Measurements from ENCODE around the gene PCDHGA5.
A peak's percentile ranks its signal among the peaks of the same experiment; 100 is the strongest.
"Not testable (repeated sequence)": the region's sequence is repeated elsewhere in the genome, so short reads cannot be mapped to it uniquely, and the experiment has no call there.

The PCDHGA5 gene

DNA sequence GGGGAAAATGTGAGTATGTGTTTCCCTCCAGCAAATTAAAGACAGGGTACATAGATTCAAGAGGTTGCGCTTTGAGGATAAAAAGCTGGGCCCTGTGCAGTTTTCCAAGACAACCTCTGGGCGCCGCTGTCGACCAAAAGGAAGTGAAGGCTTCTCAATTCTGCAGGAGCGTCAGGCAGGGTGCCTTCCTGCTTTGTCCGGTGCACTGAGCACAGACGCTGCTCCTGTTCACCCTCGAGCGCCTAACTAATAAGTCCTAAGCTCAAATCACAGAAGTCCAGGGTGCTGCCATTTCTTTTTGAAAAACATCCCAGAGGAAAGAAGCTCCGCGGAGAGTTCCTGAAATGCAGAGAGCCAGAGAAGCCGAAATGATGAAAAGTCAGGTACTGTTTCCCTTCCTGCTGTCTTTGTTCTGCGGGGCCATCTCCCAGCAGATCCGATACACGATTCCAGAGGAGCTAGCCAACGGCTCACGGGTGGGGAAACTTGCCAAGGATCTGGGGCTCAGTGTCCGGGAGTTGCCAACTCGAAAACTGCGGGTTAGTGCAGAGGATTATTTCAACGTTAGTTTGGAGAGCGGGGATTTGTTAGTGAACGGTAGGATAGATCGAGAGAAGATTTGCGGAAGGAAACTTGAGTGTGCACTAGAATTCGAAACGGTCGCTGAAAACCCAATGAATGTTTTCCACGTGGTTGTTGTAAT is 13.9 kb upstream of the PCDHGA5 start, which contains the start of gene PCDHGB1:
Gene PCDHGB1, plus strand, starts transcription at position 183 of the 703 bp plus-strand sequence. Its CDS starts 162 bp downstream, at position 345.
- FAIRE-seq = no peak
- DNase-seq (ENCODE audit: extremely low spot score, insufficient read length, low read depth) = no peak

DNA sequence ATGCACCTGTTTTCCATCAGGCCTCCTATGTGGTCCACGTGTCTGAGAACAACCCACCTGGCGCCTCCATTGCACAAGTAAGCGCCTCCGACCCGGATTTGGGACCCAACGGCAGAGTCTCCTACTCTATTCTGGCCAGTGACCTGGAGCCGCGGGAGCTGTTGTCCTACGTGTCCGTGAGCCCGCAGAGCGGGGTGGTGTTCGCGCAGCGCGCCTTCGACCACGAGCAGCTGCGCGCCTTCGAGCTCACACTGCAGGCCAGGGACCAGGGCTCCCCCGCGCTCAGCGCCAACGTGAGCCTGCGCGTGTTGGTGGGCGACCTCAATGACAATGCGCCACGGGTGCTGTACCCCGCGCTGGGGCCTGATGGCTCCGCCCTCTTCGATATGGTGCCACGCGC is 12.4 kb upstream of the PCDHGA5 start:
- no peak for DNase-seq (ENCODE audit: extremely low spot score, insufficient read length, low read depth)
- FAIRE-seq = no peak

DNA sequence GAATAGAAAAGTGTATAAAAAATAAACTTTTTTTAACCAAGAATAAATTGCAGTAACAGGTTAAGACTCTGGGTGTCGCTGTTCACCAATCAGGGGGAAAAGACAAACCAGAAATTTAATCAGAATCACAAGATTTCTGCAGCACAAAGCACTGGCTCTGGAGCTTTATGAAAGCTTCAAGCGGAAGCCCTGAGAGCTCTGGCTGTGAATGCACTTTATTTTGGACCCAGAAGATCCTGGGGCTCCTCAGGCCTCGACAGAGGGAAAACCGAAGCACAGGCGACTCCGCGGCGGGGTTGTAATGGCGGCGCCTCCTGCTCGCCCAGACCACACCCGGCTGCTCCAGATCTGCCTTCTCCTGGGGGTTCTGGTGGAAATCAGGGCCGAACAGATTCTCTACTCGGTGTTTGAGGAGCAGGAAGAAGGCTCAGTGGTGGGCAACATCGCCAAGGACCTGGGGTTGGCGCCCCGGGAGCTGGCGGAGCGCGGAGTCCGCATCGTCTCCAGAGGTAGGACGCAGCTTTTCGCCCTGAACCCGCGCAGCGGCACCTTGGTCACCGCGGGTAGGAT is 9.0 kb upstream of the PCDHGA5 start, which contains the start of gene PCDHGA4:
Gene PCDHGA4, plus strand, starts transcription at position 122 of the 570 bp plus-strand sequence. Its CDS starts 87 bp downstream, at position 209.
- DNase-seq (ENCODE audit: extremely low spot score, insufficient read length, low read depth) = no peak
- FAIRE-seq = no peak

DNA sequence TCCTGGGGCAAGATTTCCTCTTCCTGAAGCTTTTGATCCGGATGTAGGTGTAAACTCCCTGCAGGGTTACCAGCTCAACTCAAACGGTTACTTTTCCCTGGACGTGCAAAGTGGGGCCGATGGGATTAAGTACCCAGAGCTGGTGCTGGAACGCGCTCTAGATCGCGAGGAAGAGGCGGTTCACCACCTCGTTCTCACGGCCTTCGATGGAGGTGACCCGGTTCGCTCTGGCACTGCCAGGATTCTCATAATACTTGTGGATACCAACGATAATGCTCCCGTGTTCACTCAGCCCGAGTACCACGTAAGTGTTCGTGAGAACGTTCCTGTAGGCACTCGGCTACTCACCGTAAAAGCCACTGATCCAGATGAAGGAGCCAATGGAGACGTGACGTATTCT is 8.3 kb upstream of the PCDHGA5 start:
- FAIRE-seq (no peak), DNase-seq (ENCODE audit: extremely low spot score, insufficient read length, low read depth) (no peak)

DNA sequence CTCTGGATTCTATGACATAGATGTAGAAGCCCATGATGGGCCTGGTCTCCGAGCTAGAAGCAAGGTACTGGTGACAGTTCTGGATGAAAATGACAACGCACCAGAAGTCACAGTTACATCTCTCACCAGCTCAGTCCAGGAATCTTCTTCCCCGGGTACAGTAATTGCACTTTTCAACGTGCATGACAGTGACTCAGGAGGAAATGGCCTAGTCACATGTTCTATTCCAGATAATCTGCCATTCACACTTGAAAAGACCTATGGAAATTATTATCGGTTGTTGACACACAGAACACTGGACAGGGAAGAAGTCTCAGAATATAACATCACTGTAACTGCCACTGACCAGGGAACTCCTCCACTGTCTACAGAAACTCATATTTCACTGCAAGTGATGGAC is 7.8 kb upstream of the PCDHGA5 start:
- DNase-seq (ENCODE audit: extremely low spot score, insufficient read length, low read depth) = no peak
- FAIRE-seq = no peak

DNA sequence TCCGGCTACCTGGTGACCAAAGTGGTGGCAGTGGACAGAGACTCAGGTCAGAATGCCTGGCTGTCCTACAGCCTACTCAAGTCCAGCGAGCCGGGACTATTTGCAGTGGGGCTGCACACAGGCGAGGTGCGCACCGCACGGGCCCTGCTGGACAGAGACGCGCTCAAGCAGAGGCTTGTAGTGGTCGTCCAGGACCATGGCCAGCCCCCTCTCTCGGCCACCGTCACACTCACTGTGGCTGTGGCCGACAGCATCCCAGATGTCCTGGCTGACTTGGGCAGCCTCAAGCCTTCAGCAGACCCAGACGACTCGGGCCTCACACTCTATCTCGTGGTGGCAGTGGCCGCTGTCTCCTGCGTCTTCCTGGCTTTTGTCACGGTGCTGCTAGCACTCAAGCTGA is 7.0 kb upstream of the PCDHGA5 start:
- FAIRE-seq (no peak), DNase-seq (ENCODE audit: extremely low spot score, insufficient read length, low read depth) (no peak)

DNA sequence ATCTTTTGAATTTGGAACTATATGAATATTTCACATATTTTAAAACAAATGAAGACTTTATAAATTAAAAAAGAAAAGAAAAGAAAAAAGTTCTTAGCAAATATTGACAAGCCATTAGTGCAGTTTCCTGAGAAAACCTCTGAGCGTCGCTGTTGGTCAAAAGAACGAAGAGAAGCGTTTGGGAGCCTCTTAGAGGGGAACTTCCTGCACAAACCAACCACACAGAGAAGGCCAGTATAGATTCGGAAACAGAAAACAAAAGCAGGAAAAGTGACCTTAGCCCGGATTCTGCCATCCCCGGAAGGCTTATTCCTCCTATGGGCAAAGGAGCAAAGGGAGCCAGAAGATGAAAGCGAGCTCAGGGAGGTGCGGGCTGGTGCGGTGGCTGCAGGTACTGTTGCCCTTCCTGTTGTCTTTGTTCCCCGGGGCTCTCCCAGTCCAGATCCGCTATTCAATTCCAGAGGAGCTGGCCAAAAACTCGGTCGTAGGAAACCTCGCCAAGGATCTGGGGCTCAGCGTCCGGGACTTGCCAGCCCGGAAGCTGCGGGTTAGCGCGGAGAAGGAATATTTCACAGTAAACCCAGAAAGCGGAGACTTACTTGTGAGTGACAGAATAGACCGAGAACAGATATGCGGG is 4.1 kb upstream of the PCDHGA5 start, which contains the start of gene PCDHGB2:
Gene PCDHGB2, plus strand, starts transcription at position 205 of the 637 bp plus-strand sequence. Its CDS starts 142 bp downstream, at position 347.
- DNase-seq (ENCODE audit: extremely low spot score, insufficient read length, low read depth) (peak; percentile 18), FAIRE-seq (peak; percentile 24)

DNA sequence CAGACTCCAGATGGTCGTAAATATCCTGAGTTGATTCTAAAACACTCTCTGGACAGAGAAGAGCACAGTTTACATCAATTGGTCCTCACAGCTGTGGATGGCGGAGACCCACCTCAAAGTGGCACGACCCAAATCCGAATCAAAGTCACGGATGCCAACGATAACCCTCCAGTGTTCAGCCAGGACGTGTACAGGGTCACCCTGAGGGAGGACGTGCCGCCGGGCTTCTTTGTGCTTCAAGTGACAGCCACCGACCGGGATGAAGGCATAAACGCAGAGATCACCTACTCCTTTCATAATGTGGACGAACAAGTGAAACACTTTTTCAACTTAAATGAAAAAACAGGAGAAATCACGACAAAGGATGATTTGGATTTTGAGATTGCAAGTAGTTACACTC is 3.3 kb upstream of the PCDHGA5 start:
- no peak for FAIRE-seq
- DNase-seq (ENCODE audit: extremely low spot score, insufficient read length, low read depth) = no peak

DNA sequence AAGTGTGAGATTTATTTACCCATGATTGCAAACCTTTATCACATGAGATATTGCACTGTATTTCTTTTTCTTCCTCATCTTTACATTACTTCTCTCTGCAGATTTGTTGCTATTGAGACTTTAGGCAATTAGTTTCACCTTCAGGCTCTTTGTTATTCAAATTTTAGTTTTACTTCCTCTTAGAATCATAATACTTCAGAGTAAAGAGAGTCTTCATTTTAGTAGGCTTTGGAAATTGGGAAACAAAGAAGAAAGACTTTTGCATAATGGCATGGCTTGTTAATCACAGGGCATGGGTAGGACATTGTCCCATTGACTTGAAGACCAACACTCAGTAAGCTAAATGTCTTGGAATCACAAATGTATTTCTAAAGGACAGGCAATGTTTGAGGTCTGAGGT is 1.2 kb upstream of the PCDHGA5 start:
- no peak for DNase-seq (ENCODE audit: extremely low spot score, insufficient read length, low read depth)
- no peak for FAIRE-seq

DNA sequence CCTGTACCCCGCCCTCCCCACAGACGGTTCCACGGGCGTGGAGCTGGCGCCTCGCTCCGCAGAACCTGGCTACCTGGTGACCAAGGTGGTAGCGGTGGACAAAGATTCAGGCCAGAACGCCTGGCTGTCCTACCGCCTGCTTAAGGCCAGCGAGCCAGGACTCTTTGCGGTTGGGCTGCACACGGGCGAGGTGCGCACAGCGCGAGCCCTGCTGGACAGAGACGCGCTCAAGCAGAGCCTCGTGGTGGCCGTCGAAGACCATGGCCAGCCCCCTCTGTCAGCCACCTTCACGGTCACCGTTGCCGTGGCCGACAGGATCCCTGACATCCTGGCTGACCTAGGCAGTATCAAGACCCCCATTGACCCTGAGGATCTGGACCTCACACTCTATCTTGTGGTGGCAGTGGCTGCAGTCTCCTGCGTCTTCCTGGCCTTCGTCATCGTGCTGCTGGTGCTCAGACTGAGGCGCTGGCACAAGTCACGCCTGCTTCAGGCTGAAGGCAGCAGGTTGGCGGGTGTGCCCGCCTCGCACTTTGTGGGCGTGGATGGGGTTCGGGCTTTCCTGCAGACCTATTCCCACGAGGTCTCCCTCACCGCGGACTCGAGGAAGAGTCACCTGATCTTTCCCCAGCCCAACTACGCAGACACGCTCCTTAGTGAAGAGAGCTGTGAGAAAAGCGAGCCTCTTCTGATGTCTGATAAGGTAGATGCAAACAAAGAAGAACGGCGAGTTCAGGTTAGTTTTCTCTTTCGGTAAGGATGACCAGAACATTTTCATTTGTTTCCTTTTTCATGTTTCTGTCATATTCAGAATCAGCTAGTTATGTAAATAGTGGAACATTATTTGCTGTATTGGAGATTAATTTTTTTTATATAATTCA is 2.3 kb downstream of the PCDHGA5 start:
- DNase-seq (ENCODE audit: extremely low spot score, insufficient read length, low read depth) = no peak
- FAIRE-seq = no peak

DNA sequence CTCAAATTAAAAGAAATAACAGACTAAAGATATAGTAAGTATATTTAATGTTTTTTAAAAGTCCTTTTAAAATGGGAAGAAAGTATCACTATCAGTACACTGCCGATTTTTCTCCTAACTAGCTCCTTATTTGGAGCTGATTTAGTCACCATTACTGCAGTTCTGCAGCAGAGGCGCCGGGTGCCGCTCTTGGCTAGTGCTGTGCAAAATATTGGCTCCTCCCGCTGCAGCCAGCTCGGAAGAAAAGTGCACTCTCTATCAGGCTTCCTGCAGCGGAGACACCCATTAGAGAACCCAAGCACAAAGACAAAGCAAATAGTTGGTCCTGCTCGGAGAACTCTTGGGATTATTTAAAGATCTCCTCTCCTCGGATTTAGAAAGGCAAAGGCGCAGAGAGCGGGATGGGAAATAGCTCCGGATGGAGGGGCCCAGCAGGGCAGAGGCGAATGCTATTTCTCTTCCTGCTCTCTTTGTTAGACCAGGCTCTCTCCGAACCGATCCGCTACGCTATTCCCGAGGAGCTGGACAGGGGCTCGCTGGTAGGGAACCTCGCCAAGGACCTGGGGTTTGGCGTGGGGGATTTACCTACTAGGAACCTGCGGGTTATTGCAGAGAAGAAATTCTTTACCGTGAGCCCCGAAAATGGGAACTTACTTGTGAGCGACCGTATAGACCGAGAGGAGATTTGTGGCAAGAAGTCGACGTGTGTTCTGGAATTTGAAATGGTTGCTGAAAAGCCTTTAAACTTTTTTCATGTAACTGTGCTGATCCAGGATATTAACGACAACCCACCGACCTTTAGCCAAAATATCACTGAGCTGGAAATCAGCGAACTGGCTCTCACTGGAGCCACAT is 6.3 kb downstream of the PCDHGA5 start, which contains the start of gene PCDHGB3:
Gene PCDHGB3, plus strand, starts transcription at position 249 of the 855 bp plus-strand sequence. Its CDS starts 153 bp downstream, at position 402.
- FAIRE-seq = no peak

DNA sequence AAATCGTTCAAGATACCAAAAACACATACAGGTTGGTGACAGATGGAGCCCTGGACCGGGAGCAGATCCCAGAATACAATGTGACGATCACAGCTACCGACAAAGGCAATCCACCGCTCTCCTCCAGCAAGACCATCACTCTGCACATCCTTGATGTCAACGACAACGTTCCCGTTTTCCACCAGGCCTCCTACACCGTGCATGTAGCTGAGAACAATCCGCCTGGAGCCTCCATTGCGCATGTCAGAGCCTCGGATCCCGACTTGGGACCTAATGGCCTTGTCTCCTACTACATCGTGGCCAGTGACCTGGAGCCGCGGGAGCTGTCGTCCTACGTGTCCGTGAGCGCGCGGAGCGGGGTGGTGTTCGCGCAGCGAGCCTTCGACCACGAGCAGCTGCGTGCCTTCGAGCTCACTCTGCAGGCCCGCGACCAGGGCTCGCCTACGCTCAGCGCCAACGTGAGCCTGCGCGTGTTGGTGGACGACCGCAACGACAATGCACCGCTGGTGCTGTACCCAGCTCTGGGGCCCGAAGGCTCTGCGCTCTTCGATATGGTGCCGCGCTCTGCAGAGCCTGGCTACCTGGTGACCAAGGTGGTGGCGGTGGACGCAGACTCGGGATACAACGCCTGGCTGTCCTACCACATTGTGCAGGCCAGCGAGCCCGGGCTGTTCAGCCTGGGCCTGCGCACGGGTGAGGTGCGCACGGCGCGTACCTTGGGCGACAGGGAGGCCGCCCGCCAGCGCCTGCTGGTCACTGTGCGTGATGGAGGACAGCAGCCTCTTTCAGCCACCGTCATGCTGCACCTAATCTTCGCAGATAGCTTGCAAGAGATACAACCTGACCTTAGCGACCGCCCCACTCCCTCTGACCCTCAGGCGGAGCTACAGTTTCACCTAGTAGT is 7.9 kb downstream of the PCDHGA5 start:
- FAIRE-seq (no peak), DNase-seq (ENCODE audit: extremely low spot score, insufficient read length, low read depth) (no peak)

More for the DNA sequence above, 6.3 kb downstream of the PCDHGA5 start, which contains the start of gene PCDHGB3:
- peak; percentile 17 for DNase-seq (ENCODE audit: extremely low spot score, insufficient read length, low read depth)

DNA sequence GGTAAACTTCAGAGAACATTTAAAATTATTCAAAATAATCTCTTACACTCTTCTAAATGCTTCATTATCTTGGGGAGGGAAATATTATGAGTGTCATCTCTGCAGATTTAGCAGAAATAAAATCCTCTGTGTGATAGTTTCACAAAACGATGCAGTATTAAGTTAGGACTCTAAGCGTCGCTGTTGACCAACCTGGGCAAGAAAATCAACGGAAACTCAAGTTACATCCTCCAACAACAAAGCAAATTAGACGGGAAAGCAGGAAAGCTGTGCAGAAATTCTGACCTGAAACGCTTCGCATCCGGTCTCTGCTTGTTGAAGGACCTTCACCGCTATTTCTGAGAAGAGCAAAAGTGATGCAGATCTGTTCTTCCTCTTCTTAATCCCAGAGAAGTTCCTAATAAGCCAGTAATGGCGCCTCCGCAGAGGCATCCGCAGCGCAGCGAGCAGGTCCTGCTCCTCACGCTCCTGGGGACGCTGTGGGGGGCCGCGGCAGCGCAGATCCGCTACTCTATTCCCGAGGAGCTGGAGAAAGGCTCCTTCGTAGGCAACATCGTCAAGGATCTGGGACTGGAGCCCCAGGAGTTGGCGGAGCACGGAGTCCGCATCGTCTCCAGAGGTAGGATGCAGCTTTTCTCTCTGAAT is 9.8 kb downstream of the PCDHGA5 start, which contains the start of gene PCDHGA6:
Gene PCDHGA6, plus strand, starts transcription at position 219 of the 645 bp plus-strand sequence. Its CDS starts 193 bp downstream, at position 412.
- FAIRE-seq (no peak), DNase-seq (ENCODE audit: extremely low spot score, insufficient read length, low read depth) (no peak)

DNA sequence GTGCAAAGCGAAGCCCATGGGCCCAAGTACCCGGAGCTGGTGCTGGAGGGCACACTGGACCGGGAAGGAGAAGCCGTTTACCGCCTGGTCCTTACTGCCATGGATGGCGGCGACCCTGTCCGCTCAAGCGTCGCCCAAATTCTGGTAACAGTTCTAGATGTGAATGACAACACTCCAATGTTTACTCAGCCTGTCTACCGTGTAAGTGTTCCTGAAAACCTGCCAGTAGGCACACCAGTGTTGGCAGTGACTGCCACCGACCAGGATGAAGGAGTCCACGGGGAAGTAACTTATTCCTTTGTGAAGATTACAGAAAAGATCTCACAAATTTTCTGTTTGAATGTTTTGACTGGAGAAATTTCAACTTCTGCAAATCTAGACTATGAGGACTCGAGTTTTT is 10.7 kb downstream of the PCDHGA5 start:
- no peak for DNase-seq (ENCODE audit: extremely low spot score, insufficient read length, low read depth)
- FAIRE-seq = no peak

DNA sequence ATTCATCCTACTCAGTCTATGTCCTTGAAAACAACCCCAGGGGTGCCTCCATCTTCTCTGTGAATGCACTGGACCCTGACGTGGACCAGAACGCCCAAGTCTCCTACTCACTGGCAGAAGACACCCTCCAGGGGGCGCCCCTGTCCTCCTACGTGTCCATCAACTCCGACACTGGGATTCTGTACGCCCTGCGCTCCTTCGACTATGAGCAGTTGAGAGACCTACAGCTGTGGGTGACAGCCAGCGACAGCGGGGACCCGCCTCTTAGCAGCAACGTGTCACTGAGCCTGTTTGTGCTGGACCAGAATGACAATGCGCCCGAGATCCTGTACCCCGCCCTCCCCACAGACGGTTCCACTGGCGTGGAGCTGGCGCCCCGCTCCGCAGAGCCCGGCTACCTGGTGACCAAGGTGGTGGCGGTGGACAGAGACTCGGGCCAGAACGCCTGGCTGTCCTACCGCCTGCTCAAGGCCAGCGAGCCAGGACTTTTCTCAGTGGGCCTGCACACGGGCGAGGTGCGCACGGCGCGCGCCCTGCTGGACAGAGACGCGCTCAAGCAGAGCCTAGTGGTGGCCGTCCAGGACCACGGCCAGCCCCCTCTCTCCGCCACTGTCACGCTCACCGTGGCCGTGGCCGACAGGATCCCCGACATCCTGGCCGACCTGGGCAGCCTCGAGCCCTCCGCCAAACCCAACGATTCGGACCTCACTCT is 11.6 kb downstream of the PCDHGA5 start:
- not testable (repeated sequence) for DNase-seq (ENCODE audit: extremely low spot score, insufficient read length, low read depth); FAIRE-seq

DNA sequence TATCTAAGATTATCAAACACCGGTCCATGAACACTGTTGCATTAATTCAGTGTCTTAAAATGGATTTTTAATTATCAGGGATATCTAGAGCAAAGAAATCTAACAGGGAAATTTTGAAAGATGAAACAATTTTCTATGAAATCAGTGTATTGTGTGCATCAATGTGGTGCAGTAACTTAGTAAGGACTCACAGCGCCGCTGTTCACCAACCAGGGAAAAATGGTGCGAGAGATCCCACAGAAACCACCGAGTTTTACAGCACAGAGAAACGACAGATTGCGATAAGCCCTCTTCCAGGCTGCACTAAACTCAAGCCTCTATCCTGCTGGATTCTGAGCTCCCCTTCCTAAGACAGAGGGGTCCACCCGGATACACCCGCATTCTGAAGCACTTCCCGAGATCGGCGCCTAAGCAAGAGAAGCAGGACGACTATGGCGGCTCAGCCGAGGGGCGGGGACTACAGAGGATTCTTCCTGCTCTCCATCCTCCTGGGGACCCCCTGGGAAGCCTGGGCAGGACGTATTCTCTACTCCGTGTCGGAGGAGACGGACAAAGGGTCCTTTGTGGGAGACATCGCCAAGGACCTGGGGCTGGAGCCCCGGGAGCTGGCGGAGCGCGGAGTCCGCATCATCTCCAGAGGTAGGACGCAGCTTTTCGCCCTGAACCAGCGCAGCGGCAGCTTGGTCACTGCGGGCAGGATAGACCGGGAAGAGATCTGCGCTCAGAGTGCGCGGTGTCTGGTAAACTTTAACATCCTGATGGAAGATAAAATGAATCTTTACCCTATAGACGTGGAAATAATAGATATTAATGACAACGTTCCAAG is 18.7 kb downstream of the PCDHGA5 start, which contains the start of gene PCDHGA7:
Gene PCDHGA7, plus strand, starts transcription at position 274 of the 826 bp plus-strand sequence. Its CDS starts 158 bp downstream, at position 432.
- no peak for DNase-seq (ENCODE audit: extremely low spot score, insufficient read length, low read depth)
- FAIRE-seq = no peak

Data from GM18507 (cell line).